ENCODE results near the gene ARAP2.

ARAP2 gene

DNA sequence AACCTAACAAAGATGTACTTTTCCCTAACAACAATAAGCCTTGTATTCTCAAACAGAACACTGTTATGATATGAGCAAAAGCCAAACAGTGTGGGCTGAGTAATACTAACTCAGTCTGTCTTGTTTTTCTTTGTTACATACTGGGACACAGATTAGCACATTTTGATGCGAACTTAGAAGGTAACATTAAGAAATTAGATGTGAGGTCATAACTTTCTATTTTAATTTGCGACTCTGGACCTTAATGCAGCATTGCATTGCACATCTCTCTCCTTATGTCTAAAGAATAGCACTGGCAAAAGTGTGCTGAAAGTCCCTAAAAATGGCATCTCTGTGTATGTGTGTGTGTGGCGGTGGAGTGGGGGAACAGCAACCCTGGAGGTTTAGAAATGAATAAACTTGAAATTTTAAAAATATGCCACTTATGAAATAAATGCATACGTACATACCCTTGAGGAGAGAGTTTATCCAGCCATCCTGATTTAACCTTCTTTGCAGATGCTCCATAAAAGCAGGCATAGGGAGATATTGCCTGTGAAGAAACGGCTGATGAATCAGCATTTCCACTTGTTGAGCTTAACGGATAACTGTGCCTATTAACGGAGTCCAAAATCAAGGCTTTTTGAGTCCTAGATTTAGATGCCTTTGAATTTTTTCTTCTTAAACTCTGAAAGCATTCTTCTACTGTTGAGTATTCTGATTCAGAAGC lies 34.2 kb downstream of the ARAP2 start:
- Histone ChIP-seq H3K4me3 (ENCODE audit: low read depth in 1 of 2, low read length in 2 of 2) (no peak overlapping the region), H3K36me3 (ENCODE audit: control insufficient read depth in 1 of 2, insufficient read depth in 2 of 2, low read length in 2 of 2) (peaks cover 5% of the 10 kb centered on the region in 2 donors), H3K27ac (ENCODE audit: low read length) (no peak overlapping the region), H3K9me3 (ENCODE audit: control insufficient read depth in 1 of 2, low read length in 2 of 2) (no peaks in the 10 kb centered on the region), H3K4me1 (ENCODE audit: control insufficient read depth in 1 of 2, insufficient read depth in 2 of 2, low read length in 2 of 2) (no peaks in the 10 kb centered on the region), H3K27me3 (ENCODE audit: low read depth, low read length) (no peaks in the 10 kb centered on the region)

DNA sequence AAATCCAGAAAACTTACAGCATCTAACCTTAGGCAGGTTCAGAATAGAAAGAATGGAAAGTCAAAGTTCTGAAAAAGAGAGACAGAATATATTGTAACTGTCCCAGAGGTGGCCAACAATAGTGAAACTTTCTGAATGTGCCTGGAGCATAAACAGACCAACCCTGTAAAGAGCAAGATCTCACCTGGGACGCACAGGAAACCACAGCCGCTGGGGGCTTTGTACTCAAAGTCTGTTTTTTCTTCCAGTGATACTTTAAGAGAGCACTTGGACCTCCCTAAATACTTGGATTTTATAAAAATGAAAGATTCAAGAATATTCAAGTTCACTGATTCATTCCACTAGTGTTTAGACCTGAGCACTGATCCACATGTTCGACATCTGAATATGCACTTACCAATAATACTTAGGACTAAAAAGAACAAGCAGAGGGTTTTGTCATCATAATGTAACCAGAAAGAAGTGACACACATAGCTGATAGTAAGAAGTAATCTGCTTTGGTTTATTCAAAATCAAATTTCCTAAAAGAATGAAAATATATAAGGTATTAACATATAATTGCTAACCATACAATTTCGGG lies 35.3 kb downstream of the ARAP2 start:
- Histone ChIP-seq H3K27ac (ENCODE audit: low read length) (no peak overlapping the region), H3K36me3 (ENCODE audit: control insufficient read depth in 1 of 2, insufficient read depth in 2 of 2, low read length in 2 of 2) (peaks cover 5% of the 10 kb centered on the region in 2 donors)

DNA sequence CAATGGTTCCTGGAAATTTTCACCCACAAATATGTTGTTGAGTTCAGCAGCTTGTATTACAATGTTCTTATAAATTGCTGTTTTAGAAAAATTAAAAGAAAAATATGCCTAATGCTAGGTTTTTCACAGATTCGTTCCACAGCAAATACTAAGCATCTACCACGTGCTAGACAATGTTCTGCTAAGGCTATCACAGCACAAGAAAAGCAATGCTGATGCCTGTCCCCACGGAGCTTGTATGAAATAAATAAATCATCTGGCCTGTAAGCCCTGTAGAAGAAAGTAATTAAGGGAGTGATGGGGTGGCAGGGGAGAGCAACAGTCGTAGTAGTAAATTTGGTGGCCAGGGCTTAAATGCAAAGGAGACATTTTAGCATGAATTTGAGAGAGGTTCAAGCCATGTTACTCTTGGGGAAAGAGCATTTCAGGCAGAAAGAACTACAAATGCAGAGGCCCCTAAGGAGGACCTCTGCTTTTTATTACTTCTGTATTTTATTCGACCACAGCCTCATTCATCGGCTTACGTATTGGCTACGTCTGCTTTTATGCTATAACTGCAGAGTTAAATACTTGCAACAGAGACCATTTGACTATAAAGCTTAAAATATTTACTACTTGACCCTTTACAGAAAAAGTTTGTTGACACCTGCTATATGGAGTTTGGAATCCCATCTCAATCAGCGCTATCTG lies 36.3 kb downstream of the ARAP2 start:
- Histone ChIP-seq H3K27ac (ENCODE audit: low read length) (no peak overlapping the region), H3K27me3 (ENCODE audit: low read depth, low read length) (no peaks in the 10 kb centered on the region), H3K4me3 (ENCODE audit: low read depth in 1 of 2, low read length in 2 of 2) (no peak overlapping the region), H3K9me3 (ENCODE audit: control insufficient read depth in 1 of 2, low read length in 2 of 2) (no peaks in the 10 kb centered on the region), H3K36me3 (ENCODE audit: control insufficient read depth in 1 of 2, insufficient read depth in 2 of 2, low read length in 2 of 2) (peaks cover 5% of the 10 kb centered on the region in 2 donors), H3K4me1 (ENCODE audit: control insufficient read depth in 1 of 2, insufficient read depth in 2 of 2, low read length in 2 of 2) (no peaks in the 10 kb centered on the region)

More for the DNA sequence above, 35.3 kb downstream of the ARAP2 start:
- no peak overlapping the region for H3K4me3 ChIP-seq (ENCODE audit: low read depth in 1 of 2, low read length in 2 of 2)
- no peaks in the 10 kb centered on the region for H3K9me3 ChIP-seq (ENCODE audit: control insufficient read depth in 1 of 2, low read length in 2 of 2)
- no peaks in the 10 kb centered on the region for H3K4me1 ChIP-seq (ENCODE audit: control insufficient read depth in 1 of 2, insufficient read depth in 2 of 2, low read length in 2 of 2)
- no peaks in the 10 kb centered on the region for H3K27me3 ChIP-seq (ENCODE audit: low read depth, low read length)

DNA sequence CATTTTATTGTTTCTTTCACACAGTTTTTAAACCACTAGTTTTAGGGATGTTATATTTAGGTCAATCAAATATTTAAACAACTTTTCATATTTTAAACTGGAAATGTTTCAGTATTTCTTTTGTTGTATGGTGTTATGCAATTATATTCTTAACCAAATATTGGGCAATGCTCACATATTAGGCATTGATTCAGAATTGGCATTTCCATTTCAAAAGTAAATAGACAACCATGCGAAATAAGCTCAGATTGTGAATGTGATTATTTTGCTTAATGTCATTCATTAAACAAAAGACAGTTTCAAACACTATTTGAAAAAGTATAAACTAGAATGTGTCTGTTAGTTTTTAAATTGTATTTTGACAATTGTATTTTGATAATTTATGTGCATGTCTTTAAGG lies 36.9 kb downstream of the ARAP2 start:
- peaks cover 5% of the 10 kb centered on the region in 2 donors for H3K36me3 ChIP-seq (ENCODE audit: control insufficient read depth in 1 of 2, insufficient read depth in 2 of 2, low read length in 2 of 2)
- no peaks in the 10 kb centered on the region for H3K9me3 ChIP-seq (ENCODE audit: control insufficient read depth in 1 of 2, low read length in 2 of 2)
- H3K27me3 ChIP-seq (ENCODE audit: low read depth, low read length), result no peaks in the 10 kb centered on the region
- no peak overlapping the region for H3K27ac ChIP-seq (ENCODE audit: low read length)
- no peaks in the 10 kb centered on the region for H3K4me1 ChIP-seq (ENCODE audit: control insufficient read depth in 1 of 2, insufficient read depth in 2 of 2, low read length in 2 of 2)
- H3K4me3 ChIP-seq (ENCODE audit: low read depth in 1 of 2, low read length in 2 of 2), result no peak overlapping the region

DNA sequence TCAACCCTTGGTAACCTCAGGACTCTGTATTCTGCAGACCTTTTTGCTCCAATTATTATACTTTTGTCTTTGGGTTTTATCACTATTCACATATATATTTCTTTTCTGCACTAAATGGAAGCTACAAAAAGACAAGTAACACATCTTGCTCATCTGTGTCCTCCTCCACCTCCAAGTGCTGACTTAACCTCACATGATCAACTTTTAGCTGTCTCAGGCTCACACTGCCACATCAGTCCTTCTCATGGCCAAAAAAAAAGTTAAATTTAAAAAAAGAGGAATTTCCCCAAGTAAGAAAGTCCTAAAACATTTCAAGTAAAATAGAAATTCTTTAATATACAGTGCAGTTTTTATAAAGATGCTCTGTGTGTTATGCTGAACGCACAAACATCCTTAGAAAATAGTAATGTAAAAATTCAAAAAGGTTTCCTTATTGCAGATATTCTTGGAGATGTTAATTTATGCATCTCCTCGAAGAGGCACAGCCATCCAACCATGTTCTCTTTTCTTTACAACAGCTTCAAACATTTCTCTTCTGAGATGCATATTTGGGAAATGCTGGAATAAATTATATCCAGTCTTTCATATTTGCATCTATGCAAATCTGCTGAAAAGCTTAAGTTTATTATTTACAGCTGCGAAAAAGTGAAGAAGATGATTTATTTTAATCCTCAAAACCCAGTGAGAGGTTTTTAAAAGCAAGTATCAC lies 37.6 kb downstream of the ARAP2 start:
- Histone ChIP-seq H3K4me1 (ENCODE audit: control insufficient read depth in 1 of 2, insufficient read depth in 2 of 2, low read length in 2 of 2) (no peaks in the 10 kb centered on the region), H3K27ac (ENCODE audit: low read length) (no peak overlapping the region), H3K9me3 (ENCODE audit: control insufficient read depth in 1 of 2, low read length in 2 of 2) (no peaks in the 10 kb centered on the region), H3K36me3 (ENCODE audit: control insufficient read depth in 1 of 2, insufficient read depth in 2 of 2, low read length in 2 of 2) (peaks cover 5% of the 10 kb centered on the region in 2 donors), H3K4me3 (ENCODE audit: low read depth in 1 of 2, low read length in 2 of 2) (no peak overlapping the region), H3K27me3 (ENCODE audit: low read depth, low read length) (no peaks in the 10 kb centered on the region)

DNA sequence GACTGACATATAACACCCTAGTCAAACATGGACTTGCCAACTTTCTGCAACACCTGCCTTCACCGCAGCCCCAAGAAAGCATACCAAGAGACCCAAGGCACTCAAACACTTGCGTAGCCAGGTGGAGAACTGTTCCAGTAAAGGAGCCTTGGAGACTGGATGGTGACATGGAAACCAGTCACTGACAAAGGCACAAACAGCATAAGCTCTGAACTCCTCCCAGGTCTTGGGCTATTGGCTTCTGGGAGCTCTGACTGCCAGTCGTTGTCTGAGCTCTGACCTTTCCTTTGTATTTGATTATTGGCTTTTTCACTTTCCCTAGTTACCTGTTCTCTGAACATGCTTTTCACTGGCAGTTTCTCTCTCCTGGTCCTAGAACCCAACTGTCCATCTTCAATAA lies 38.3 kb downstream of the ARAP2 start:
- H3K4me3 ChIP-seq (ENCODE audit: low read depth in 1 of 2, low read length in 2 of 2), result no peak overlapping the region
- H3K27ac ChIP-seq (ENCODE audit: low read length), result no peak overlapping the region
- no peaks in the 10 kb centered on the region for H3K27me3 ChIP-seq (ENCODE audit: low read depth, low read length)
- H3K9me3 ChIP-seq (ENCODE audit: control insufficient read depth in 1 of 2, low read length in 2 of 2), result no peaks in the 10 kb centered on the region
- no peaks in the 10 kb centered on the region for H3K4me1 ChIP-seq (ENCODE audit: control insufficient read depth in 1 of 2, insufficient read depth in 2 of 2, low read length in 2 of 2)
- H3K36me3 ChIP-seq (ENCODE audit: control insufficient read depth in 1 of 2, insufficient read depth in 2 of 2, low read length in 2 of 2), result peaks cover 5% of the 10 kb centered on the region in 2 donors

DNA sequence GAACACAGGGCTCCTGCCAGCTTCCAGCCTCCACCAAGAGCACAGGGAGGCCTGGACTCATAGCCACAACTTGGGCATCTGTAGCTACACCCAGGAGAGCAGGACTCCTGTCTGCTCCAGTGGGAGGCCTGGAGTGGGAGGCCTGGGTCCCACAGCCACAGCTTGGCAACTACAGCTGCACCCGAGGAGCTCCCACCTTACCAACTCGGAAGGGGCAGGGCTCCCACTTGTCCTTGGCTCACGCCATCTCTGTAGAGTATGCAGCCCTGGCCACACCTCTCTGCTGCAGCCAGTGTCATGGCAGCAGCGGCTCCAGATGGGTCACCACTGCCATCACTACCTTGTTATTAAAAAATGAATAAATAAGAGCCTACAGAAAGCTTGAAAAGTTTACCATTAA lies 45.5 kb downstream of the ARAP2 start:
- Histone ChIP-seq H3K36me3 (ENCODE audit: control insufficient read depth in 1 of 2, insufficient read depth in 2 of 2, low read length in 2 of 2) (peaks cover 0 to 11% of the 10 kb centered on the region in 2 donors), H3K9me3 (ENCODE audit: control insufficient read depth in 1 of 2, low read length in 2 of 2) (no peaks in the 10 kb centered on the region), H3K4me3 (ENCODE audit: low read depth in 1 of 2, low read length in 2 of 2) (no peak overlapping the region), H3K27me3 (ENCODE audit: low read depth, low read length) (no peaks in the 10 kb centered on the region), H3K4me1 (ENCODE audit: control insufficient read depth in 1 of 2, insufficient read depth in 2 of 2, low read length in 2 of 2) (no peaks in the 10 kb centered on the region), H3K27ac (ENCODE audit: low read length) (no peak overlapping the region)

DNA sequence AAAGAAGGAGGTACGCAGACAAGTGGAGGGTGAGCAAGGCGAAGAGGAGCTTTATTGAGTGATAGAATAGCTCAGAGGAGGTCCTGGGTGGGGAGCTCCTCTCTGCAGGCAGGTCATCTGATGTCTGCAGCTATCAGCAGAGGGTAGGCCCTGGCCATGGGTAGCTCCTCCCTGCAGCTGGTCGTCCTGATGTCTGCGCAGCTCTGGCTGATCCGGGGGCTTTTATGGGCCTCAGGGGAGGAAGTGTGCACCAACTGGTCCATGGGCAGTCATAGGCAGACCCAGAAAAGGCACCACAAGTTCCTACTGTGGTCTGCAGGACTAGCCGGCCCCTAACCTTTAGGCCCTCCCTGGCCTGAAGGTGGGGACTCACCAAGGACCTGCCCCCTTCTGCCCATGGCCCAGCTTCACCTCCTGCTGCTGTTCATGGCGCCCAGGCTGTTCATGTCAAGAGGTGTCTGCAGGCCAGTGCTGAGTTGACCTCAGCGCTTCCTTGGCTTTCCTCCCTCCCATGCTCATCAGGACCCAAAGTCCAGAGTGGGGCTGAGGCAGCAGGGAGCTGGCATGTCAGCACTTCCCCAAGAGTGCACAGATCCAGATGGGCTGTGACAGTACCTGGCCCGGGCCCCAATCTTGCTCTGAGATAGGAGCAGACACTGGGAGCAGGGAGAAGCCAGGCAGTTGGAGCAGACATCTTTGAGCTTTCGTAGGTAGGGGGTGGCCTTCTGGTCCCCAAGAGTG lies 46.1 kb downstream of the ARAP2 start:
- no peak overlapping the region for H3K27ac ChIP-seq (ENCODE audit: low read length)
- H3K4me1 ChIP-seq (ENCODE audit: control insufficient read depth in 1 of 2, insufficient read depth in 2 of 2, low read length in 2 of 2), result no peaks in the 10 kb centered on the region
- no peak overlapping the region for H3K4me3 ChIP-seq (ENCODE audit: low read depth in 1 of 2, low read length in 2 of 2)
- H3K36me3 ChIP-seq (ENCODE audit: control insufficient read depth in 1 of 2, insufficient read depth in 2 of 2, low read length in 2 of 2), result peaks cover 0 to 11% of the 10 kb centered on the region in 2 donors
- H3K9me3 ChIP-seq (ENCODE audit: control insufficient read depth in 1 of 2, low read length in 2 of 2), result no peaks in the 10 kb centered on the region
- no peaks in the 10 kb centered on the region for H3K27me3 ChIP-seq (ENCODE audit: low read depth, low read length)

DNA sequence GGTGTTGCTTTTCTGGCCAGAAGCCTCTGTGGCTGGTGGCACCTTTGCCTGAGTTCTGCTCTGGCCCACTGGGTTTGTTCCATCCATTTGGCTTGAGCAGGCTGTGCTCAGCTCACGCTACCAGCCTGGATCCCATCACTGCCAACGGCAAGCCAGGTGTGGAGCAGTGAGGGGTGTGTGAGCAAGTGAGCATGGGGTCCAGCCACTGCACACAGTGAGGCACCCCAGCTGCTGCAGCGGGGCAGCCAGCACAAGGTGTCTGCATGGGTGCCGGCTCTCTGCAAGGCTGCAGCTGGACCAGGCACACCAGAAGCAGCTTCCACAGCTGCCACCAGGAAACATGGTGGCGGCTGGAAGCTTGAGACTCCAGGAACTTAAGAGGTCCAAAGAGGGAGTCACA lies 46.8 kb downstream of the ARAP2 start:
- Histone ChIP-seq H3K27me3 (ENCODE audit: low read depth, low read length) (no peaks in the 10 kb centered on the region), H3K27ac (ENCODE audit: low read length) (no peak overlapping the region), H3K36me3 (ENCODE audit: control insufficient read depth in 1 of 2, insufficient read depth in 2 of 2, low read length in 2 of 2) (peaks cover 0 to 11% of the 10 kb centered on the region in 2 donors), H3K9me3 (ENCODE audit: control insufficient read depth in 1 of 2, low read length in 2 of 2) (no peaks in the 10 kb centered on the region), H3K4me1 (ENCODE audit: control insufficient read depth in 1 of 2, insufficient read depth in 2 of 2, low read length in 2 of 2) (no peaks in the 10 kb centered on the region), H3K4me3 (ENCODE audit: low read depth in 1 of 2, low read length in 2 of 2) (no peak overlapping the region)

DNA sequence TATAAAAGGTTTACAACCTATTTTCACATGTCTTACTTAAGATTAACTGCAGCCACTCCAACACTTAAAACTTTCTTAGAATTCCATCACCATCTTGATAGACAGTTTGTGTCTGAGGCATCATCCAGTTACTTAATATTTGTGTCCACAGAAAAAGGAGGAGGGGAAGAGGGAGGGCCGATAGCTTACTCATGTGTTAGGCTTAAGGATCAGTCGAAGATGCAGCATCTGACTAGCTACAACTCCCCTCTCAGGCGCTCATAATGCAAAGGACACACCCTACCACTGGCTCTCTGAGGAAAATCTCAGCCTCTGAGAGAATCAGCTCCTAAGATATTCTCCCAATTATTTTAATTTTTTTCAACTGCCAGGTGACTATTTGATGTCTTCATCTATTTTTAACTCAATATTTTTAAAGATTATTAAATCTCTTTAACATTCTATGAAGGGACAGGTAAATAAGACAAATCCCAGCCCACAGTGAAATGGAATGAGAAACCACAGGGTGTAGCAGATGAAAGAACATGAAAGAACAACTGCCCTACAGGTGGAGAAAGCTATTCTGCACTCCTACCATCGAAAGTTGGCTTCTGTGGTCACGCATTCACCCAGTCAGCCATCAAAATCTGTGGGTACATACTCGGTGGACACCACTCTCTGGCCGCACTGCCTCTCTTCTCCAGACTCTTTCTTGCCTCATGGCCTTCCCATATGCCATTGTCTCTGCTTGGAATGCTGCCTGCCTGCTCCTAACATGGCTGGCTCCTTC lies 48.0 kb downstream of the ARAP2 start:
- peaks cover 0 to 11% of the 10 kb centered on the region in 2 donors for H3K36me3 ChIP-seq (ENCODE audit: control insufficient read depth in 1 of 2, insufficient read depth in 2 of 2, low read length in 2 of 2)
- no peaks in the 10 kb centered on the region for H3K4me1 ChIP-seq (ENCODE audit: control insufficient read depth in 1 of 2, insufficient read depth in 2 of 2, low read length in 2 of 2)
- H3K4me3 ChIP-seq (ENCODE audit: low read depth in 1 of 2, low read length in 2 of 2), result no peak overlapping the region
- H3K27me3 ChIP-seq (ENCODE audit: low read depth, low read length), result no peaks in the 10 kb centered on the region
- H3K27ac ChIP-seq (ENCODE audit: low read length), result no peak overlapping the region
- no peaks in the 10 kb centered on the region for H3K9me3 ChIP-seq (ENCODE audit: control insufficient read depth in 1 of 2, low read length in 2 of 2)

Data from muscle layer of duodenum (tissue), 2 donors.